RWPE1 (cell line): ENCODE data around the gene FYN.

Experiments used
- CTCF ChIA-PET: fragments of 350-600 bp; sonication (Branson Sonifier 250); formaldehyde crosslinking; extraction: SDS; loops from one replicate; lab custom pipeline; 2021; lab: Yijun Ruan, JAX
- POLR2A ChIA-PET: fragments of 400-600 bp; formaldehyde crosslinking; extraction: SDS; loops from one replicate; lab custom pipeline; 2020; ENCODE audit warnings: antibody characterized with exemption; ENCODE audit not compliant: low non-redundant PET; lab: Yijun Ruan, JAX
- DNase-seq: peaks from one replicate; pipeline ENCODE4 v3.0.0; 2012; ENCODE audit warnings: low spot score
- H3K27ac ChIP-seq: fragments of 450-650 bp; 2 replicates; pipeline ENCODE4 v1.5.1; 2017
- CTCF ChIP-seq: fragments of 450-650 bp; conservative IDR thresholded peaks from 2 replicates; pipeline ENCODE4 v1.5.1; 2017; ENCODE audit warnings: low read depth, mild to moderate bottlenecking

FYN gene

DNA sequence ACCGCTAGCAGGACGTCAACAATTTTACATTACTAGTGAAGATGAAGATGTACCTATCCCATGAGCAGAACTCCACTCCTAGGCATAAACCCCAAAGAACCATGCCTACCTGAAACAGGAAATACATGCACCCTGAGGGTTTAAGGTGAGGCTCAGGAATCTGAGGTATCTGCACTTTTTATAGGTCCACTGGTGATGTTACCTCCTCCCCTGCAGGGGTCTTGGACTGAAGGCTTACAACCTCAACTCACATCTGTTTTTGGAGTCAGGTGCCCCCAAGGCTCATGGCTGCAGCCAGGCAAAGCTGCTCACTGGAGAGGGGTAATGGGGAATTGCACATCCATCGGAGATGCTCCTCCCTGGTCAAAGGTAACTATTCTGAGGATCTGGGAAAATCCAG lies 135.1 kb downstream of the FYN start:
- no peak for TF ChIP-seq CTCF
- no peak overlapping the region for H3K27ac ChIP-seq
- no peak for DNase-seq
- POLR2A ChIA-PET: no interaction called here
- CTCF ChIA-PET: no interaction called here

DNA sequence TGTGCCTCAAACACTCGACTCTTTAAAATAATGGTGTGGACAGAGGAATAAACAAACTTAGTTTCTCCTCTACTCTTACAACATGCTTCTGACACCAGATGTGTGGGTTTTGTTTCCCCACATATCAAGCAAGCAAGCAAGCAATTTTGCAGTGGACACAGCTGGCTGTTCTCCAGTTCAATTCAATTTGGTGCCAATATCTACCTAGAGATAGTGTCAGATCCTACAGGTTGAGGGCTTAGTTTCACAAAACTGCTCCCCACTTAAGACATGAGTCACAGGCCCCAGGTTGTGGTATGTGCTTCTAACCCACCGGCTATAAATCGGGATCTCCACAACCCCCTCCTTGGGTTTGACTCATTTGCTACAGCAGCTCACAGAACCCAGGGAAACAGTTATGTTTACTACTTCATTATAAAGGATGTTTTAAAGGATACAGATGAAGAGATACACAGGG lies 136.2 kb downstream of the FYN start:
- H3K27ac ChIP-seq: no peak overlapping the region
- no peak for TF ChIP-seq CTCF
- CTCF ChIA-PET: interaction anchor here (0.7 kb wide), 1 partner anchor 55 kb away, joined by 3 read pairs; no protein-coding TSS in a partner anchor
- peak; percentile 26 for DNase-seq
- POLR2A ChIA-PET: no interaction called here

DNA sequence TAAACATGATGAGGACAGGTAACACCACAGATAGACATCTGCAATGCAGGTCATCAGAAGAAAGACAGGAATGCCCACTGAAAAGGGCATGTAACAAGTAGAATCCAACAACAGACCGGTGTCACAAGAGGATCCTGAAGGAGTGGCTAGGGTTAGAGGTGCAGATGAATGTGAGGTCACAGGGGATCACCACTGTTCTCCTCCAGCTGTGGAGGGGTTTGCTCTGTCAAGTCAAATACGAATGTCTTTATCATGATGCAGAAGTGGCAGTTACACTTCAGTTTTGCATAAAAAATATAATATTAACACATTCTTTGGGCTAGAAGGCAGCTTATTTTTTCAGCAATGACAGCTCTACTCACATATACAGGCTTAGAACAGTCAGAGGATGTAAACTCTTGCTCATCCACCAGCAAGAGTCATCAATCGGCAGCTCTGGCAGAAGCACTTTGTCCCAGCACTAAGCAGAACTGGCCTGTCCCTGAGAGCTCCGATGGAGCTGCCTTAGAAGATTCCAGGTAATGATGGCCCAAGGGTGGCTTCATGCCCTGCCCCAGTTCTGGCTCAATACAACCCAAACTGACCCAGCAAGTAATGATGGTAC lies 137.1 kb downstream of the FYN start:
- ChIA-PET CTCF (no interaction called here), POLR2A (no interaction called here)
- H3K27ac ChIP-seq: no peak overlapping the region
- TF ChIP-seq CTCF: no peak
- no peak for DNase-seq

DNA sequence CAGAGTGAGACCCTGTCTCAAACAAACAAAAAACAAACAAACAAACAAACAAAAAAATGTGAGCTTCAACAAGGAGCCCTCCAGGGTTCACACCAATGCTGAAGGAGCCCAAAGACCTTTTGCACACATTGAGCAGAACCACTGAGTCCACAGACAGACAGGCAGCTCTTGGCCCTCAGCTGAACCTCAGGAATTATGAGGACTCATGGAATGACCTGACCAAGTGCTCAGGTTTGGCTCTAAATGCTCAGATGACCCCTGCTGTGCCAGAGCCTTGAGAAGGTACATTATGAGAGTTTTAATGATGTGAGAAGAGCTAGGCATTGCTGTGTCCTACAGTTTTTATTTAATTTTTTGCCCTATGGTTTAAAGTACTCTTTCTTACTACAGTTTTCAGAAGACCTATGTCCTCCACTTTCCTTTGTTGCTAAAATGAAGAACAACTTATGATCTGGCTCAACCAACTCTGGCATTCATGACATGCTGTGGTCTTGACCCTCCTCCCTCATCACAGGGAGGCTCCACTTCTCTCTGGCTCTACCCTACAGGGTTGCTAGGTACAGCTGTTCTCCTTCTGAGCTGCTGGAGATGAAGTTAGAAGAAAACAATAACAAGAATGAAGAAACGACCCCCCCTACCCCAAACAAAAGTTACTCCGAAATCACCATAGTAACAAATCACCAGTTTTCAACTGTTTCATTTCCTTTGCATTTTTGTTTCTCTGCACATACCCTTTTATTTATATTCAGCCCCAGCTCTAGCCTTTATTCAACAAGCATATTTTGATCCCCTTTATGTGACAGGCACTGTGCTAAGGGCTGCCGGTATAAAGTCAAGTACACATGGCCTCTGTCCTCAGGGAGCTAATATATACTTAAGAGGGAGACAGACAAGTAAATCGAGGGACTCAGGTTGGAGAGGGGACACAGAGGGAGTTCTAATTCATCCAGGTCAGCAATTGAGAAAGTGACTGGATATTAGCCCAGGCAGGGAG lies 138.9 kb downstream of the FYN start:
- H3K27ac ChIP-seq: no peak overlapping the region
- CTCF ChIA-PET: interaction anchor here (0.6 kb wide), 2 partner anchors 19 to 162 kb away, joined by 4 to 7 read pairs; no protein-coding TSS in a partner anchor
- POLR2A ChIA-PET: no interaction called here

GRCh38 chr6:111732390-111732789 lies 140.9 kb downstream of the FYN start:
- POLR2A ChIA-PET: no interaction called here
- no peak for DNase-seq
- no peak for TF ChIP-seq CTCF
- H3K27ac ChIP-seq: no peak overlapping the region
- CTCF ChIA-PET: no interaction called here

More for the DNA sequence above, 138.9 kb downstream of the FYN start:
- no peak for TF ChIP-seq CTCF
- DNase-seq: no peak

DNA sequence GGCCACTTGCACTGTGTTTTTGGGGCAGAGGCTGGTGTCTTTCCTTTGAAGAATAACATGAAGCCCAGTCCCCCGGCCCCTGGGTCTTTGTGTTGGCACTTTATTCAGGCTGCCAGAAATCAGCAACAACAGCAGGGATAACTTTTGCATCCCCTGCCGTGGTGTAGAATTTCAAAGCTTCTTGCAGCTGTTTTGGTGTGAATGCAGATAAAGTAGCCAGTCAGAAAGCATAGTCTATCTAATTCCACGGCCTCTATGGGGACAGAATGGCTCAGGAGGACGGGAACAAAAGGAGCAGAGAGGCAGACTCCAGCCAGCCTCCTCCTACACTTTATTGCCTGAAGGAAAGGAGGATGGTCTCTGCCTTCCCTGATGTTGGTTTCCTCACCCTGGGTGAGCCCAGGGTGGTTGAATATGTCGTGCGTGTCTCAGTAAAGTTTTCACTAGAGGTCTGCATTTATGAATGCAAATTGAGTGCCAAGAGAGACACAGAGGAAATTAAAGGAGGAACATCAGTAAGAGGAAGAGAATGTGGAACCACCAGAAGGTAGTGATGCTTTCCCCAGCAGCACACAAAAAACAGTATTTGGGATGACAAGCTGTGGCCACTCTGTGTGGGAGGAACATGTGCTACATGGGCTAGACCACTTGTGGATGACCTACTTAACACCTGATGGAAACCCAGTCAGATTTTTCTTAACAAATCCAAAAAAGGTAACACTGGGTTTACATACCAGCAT lies 141.6 kb downstream of the FYN start:
- POLR2A ChIA-PET: no interaction called here
- TF ChIP-seq CTCF: no peak
- H3K27ac ChIP-seq: no peak overlapping the region
- no peak for DNase-seq
- CTCF ChIA-PET: no interaction called here
